GM19099 (cell line): ENCODE measurements around the gene GPR22.

Experiments
- POLR2A ChIP-seq: IDR thresholded peaks from 3 replicates; pipeline ENCODE4 v1.6.1; 2011; ENCODE audit warnings: low read depth; ENCODE audit not compliant: insufficient read length; ENCODE audit errors: extremely low read depth

Gene GPR22

DNA sequence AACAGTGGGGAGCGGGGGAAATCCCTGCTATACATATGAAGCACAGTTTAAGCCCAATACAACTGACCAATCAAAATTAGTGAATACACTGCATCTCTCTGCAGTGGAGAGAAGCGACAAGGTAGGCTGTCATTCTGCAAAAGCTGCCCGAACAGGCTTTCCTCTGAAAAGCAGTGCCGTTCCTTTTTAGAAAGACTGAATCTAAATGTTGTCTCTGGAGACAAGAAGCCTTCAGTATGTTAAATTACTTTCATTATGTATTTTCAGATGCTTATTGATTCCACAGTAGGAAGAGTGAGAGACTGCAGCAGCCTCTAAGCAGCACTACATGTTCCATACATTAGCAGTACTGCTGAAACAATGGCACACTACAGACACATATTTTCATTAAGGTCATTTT lies at the start of gene GPR22:
GPR22 (plus strand) TSS at position 129 of the 400 bp plus-strand sequence. CDS start 4,004 bp downstream, outside the sequence.
- no peak for TF ChIP-seq POLR2A

GRCh38 chr7:107427462-107427861 lies 42.4 kb upstream of the GPR22 start:
- TF ChIP-seq POLR2A: no peak

DNA sequence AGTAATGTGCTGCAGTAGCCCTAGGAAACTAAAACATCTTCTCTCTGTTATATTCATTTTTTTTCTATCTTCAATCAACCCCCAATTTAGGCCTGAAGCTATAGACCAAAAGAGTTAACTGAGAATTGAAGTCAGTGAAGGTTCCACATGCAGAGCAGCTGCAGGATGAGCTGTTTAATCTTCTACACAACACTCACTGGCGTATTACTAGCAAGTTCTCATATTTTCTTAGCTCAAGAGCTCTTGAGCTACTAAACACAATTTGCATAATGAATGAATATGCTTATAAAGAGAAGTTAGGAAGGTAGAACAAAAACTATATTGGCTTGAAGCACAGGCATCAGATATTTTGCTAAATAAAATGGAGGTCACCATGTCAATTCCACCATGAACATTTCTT lies 41.2 kb upstream of the GPR22 start:
- no peak for TF ChIP-seq POLR2A

- TF ChIP-seq POLR2A: no peak
These were observed 39.8 kb upstream of the GPR22 start for GRCh38 chr7:107430057-107430456.

DNA sequence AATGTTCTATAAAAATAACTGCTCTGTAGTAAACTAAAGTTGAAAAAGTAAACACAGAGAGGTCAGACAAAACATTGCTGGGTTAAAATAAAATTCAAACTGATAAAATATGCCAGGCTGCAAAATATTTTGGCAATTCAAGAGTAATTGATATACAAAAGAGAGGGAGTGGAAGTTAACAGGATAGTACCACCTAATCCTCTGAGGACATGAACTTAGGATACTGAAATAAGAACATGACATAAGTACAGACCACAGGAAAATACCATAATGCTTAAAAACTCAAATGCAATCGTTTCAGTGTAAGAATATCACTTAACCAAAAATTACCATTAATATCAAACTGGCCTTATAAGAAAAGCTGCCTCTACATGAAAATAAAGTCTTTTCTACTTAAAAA lies 37.6 kb upstream of the GPR22 start:
- no peak for TF ChIP-seq POLR2A

DNA sequence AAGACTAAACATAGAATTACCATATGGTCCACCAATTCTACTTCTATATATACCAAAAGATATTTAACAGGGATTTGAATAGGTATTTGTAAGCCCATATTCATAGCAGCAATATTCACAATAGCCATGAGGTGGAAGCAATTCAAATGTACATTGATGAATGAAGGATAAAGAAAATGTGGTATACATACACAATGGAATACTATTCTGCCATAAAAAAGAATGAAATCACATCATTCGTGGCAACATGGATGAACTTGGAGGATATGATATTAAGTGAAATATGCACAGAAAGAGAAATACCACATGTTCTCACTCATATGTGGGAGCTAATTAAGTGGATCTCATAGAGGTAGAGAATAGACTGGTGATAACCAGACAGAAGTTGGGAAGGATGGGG lies 34.1 kb upstream of the GPR22 start:
- no peak for TF ChIP-seq POLR2A

DNA sequence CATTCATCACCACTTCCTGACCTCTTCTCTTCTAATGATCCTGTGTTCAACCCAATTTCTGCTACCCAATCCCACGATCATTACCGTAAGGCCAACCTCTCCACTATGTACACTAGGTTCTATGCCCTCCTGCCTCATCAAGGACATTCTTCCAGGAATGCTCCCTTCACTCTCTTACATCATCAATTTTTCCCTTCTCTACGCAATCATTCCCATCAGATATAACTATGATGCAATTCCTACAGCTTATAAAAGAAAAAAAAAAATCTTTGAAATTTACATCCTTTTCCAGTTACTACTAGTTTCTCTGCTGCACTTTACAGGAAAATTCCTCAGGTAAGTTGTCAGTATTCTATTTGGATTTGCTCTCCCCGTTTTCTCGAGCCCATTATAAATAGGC lies 30.8 kb upstream of the GPR22 start:
- no peak for TF ChIP-seq POLR2A

- no peak for TF ChIP-seq POLR2A
These were observed 28.1 kb upstream of the GPR22 start for GRCh38 chr7:107441581-107442422.

DNA sequence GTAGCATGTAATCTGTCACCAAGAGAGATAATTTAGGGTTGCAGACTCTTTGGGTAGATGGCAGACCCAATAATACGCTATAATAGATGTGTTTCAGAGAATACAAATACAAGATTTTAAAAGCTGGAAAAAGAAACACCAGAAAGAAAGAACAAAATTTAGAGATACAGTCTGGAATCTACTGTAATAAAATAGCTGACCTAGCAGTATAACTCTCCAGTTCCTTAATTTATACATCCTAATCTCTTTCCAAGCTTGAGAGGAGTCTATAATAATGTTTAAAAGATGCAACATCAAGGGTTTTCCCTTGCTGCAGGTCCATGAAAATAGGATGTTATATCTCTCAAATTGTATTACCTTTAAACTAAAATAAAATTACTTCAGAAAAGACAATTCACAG lies 27.2 kb upstream of the GPR22 start:
- TF ChIP-seq POLR2A: no peak

DNA sequence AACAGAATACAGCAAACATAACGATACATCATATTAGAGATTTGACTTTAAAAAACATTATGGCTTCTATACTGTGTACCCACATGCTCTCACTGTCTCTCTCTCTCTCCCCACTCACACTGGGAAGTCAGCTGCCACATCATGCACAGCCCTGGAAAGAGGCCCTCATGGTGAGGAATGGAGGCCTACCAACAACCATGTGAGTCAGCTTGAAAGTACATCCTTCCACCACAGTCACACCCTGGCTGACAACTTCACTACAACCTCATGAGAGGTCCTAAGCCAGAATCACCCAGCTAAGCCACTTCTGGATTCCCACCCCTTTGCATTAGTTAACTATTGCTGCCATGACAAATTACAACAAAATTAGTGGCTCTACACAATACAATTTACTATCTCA lies 23.3 kb upstream of the GPR22 start:
- TF ChIP-seq POLR2A: no peak

DNA sequence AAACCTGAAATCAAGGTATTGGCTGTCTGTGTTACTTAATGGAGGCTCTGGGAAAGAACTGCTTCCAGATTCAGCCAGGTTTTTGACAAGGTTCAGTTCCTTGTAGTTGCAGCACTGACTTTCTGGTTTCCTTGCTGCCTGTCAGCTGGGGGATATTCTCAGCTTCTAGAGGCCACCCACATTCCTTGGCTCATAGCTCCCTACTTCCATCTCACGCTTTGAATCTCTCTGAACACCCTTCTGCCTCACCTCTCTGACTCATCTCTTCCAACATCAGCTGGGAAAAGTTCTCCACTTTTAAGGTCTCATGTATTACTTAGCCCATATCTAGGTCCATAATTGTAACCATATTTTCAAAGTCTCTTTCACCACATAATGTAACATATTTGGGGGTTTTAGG lies 22.9 kb upstream of the GPR22 start:
- no peak for TF ChIP-seq POLR2A

- TF ChIP-seq POLR2A: no peak
These were observed 18.9 kb upstream of the GPR22 start for GRCh38 chr7:107450970-107451369.

DNA sequence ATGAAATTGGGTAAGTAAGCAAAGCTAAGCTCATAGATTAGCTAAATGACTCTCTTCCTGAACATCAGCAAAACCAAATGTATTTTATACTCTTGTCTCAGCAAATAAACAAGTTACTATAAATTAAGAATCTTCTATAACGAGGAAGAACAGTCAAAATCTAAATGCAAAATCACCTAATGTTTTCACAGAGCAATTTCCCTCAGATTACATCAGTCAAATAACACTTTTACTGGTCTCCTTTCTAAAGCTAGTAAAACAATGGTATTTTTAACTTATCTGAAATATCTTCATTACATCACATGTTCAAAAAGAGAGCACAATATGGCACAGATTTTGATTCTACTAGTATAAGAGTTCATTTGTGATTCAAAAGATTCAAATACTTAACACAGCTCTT lies 16.5 kb upstream of the GPR22 start:
- TF ChIP-seq POLR2A: no peak

- TF ChIP-seq POLR2A: no peak
These were observed 7.8 kb upstream of the GPR22 start for GRCh38 chr7:107461938-107462533.

DNA sequence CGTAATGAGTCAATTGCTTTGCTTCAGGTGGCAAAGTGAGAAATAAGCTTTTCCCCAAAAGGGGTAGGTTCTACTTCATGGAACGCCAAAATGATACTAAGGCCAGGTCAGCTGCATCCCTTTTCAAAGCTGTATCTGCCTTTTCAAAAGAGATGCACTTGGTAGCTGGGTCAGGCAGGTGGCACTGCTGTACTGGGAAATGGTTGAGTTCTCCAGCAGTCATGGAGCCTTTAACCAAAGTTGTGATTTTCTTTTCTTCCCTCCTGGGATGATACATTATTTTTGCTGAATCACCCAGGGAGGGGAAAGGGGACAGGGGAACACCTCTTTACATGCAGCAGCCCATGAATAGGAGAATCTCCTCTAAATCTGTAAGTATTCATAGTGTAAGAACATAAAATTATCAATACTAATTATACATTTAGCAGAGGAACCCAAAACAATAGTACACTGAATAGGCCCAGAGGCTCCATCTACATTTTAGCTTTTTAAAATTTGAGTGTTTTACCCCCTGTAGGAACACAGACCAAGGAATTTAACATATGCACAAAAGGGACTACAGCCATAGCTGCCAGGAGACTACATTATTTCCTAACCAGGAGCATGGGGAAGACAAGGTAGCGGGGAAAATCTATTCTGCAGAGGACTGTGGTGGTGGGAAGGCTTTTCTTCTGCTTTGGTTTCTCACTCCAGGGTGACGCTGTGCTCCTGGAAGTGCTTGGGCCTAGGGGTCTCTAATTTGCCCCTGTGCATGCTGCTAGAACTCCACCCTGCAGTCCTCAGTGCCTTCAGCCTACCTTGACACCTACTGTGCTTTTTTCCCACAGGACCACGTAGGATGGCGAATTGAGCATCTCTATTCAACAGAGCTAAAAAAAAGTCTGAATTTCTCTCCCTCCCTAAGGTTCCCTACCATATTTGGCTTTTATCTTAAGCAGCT lies 6.4 kb upstream of the GPR22 start:
- TF ChIP-seq POLR2A: no peak

GRCh38 chr7:107464666-107465226 lies 5.1 kb upstream of the GPR22 start:
- TF ChIP-seq POLR2A: no peak

DNA sequence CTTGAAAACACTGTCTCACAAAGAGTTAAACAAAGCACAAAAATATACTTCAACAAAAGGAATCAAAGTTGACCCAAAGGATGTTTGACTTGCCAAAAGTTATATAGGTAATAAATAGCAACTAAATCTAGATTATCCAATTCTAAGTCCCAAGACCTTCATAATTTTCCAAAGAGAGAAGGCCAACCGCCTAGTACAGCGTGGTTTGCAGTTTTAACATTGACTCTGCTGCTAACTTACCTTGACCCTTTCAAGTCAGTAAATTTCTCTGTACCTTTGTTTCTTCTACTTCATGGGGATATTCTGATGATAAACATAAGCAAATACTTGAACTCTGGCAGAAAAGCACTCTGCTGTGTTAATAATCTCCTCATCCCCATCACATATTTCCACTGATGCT lies 1.9 kb upstream of the GPR22 start:
- TF ChIP-seq POLR2A: no peak
